ENCODE data around the gene OLFML1. TPM values are rescaled to one million over a fixed set of nuclear protein-coding genes. Genes with fewer than 3 reads are reported as not detected.

The OLFML1 gene
- total RNA-seq, 4 donors from 2014 or later: 5.0 to 111 (median 23.8) TPM

DNA sequence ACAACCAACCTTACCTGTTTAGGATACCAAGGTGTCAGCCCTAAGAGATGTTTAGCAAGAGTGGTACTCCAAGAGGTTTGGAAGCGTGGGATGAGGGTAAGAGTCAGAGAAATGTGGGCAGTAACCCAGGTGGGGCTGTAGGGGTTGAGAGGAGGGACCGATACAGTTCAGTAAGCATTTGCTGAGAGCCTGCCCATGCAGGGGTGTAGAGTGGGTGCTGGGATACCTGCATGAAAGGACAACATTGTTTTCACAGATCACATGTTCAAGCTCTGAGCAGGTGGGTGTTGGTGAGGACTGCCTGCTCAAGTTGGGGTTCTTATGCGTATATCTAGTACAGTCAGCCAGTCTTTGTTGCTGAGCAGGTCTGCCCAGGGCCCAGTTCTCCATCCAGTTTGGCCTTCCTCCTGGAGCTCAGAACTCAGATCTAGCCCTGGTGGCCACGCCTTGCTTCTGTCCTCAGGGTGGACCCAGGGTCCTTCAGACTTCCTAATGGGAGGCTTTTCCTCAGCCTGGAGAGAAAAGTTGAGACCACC, 43.3 kb downstream of the OLFML1 start:
- Histone ChIP-seq H3K27me3 (no peaks in the 10 kb centered on the region), H3K27ac (no peak overlapping the region), H3K9me3 (no peaks in the 10 kb centered on the region), H3K4me3 (no peak overlapping the region), H3K36me3 (no peaks in the 10 kb centered on the region), H3K4me1 (no peaks in the 10 kb centered on the region)
- TF ChIP-seq, protein P1, sequence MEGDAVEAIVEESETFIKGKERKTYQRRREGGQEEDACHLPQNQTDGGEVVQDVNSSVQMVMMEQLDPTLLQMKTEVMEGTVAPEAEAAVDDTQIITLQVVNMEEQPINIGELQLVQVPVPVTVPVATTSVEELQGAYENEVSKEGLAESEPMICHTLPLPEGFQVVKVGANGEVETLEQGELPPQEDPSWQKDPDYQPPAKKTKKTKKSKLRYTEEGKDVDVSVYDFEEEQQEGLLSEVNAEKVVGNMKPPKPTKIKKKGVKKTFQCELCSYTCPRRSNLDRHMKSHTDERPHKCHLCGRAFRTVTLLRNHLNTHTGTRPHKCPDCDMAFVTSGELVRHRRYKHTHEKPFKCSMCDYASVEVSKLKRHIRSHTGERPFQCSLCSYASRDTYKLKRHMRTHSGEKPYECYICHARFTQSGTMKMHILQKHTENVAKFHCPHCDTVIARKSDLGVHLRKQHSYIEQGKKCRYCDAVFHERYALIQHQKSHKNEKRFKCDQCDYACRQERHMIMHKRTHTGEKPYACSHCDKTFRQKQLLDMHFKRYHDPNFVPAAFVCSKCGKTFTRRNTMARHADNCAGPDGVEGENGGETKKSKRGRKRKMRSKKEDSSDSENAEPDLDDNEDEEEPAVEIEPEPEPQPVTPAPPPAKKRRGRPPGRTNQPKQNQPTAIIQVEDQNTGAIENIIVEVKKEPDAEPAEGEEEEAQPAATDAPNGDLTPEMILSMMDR (IDR thresholded peaks at IDR 0.05): no peak
- no peak for TF ChIP-seq POLR2A (IDR thresholded peaks at IDR 0.05)
- no peak for DNase-seq
- intact Hi-C loops (cut with DNase I; ENCODE audit: low total_unique reads): no loop called here

DNA sequence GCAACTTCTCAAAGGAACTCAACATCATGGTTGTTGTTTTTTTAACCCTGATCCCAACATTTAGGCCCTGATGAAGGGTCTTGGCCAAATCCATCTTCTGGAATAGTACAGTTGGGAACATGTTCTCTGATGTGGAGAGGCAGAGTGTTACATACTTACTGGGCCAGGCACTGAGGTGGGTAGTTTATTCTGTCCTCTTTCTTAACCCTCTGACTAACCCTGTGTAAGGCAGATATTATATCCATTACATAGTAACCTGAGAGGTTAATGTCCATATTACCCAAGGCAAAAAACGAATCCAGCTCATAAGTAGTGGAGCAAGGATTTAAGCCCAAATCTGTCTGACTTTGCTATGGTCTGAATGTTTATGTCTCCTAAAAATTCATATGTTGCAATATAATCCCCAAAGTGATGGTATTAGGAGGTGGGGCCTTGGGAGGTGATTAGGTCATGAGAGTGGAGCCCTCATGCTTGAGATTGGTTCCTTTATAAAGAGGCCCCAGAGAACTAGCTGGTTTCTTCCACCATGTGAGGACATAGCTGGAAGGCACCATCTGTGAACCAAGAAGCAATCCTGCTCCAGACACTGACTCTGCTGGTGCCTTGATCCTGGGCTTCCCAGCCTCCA, 44.8 kb downstream of the OLFML1 start:
- Histone ChIP-seq H3K36me3 (no peaks in the 10 kb centered on the region), H3K4me3 (no peak overlapping the region), H3K9me3 (no peaks in the 10 kb centered on the region), H3K27me3 (no peaks in the 10 kb centered on the region), H3K4me1 (no peaks in the 10 kb centered on the region), H3K27ac (no peak overlapping the region)
- intact Hi-C loops (cut with DNase I; ENCODE audit: low total_unique reads): no loop called here
- no peak for TF ChIP-seq POLR2A (IDR thresholded peaks at IDR 0.05)
- TF ChIP-seq, protein P1 (IDR thresholded peaks at IDR 0.05): no peak
- DNase-seq: no peak

DNA sequence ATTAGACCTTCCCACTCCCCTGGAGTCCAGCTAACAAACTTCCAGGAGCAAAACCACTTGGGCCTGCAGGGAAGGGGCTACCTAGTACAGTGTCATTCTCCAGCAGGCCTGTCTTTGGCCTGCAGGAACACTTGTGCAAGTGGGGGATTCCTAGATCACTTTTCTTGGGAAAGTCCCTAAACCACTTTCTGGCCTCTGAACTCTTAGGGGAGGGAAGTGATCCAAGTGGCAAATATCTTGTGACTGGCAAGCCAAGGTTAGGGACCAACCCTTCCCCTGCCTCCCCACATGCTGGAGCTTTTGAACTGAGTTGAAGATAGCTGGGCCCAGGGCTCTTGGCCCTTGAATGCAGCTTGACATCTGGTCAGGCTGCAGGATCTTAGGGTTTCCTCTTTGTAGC, 45.7 kb downstream of the OLFML1 start:
- DNase-seq: no peak
- Histone ChIP-seq H3K9me3 (no peaks in the 10 kb centered on the region), H3K4me3 (no peak overlapping the region), H3K27me3 (no peaks in the 10 kb centered on the region), H3K36me3 (no peaks in the 10 kb centered on the region), H3K27ac (no peak overlapping the region), H3K4me1 (no peaks in the 10 kb centered on the region)
- TF ChIP-seq, protein P1 (IDR thresholded peaks at IDR 0.05): no peak
- TF ChIP-seq POLR2A (IDR thresholded peaks at IDR 0.05): no peak
- intact Hi-C loops (cut with DNase I; ENCODE audit: low total_unique reads): no loop called here

DNA sequence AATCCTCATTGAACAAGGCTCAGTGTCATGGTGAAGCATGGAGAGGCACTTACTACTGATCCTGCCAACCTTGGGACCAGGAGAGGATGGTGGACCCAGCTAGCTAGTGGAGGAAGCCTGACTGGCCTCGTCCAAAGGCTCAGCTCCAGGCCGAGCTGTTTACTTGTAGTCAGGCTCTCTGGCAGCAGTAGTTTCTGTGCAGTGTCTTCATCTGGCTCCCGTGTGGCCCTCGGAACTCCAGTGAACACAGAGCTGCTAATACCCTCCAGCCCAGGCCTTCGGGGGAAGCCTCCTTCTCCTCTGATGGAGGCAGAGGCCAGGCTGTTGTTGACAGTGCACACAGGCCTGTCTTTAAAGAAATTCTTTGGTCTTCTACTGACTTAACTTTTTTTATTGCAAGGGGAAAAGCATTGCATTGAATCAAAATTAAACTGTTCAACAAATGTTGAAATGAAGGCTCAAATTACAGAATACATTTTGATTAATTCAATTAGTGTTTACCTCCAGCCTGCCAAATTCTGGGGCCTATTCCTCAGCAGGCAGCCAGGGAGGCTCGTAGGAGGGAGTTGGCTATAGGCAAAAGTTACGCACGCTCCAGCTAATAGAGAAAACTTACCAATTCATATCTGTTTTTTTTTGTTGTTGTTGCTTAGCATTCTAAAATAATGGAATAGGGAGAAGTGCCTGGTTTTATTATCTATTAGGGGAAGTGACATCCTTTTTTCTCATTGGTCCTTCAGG, 47.3 kb downstream of the OLFML1 start:
- no peaks in the 10 kb centered on the region for H3K36me3 ChIP-seq
- H3K27me3 ChIP-seq: no peaks in the 10 kb centered on the region
- H3K9me3 ChIP-seq: no peaks in the 10 kb centered on the region
- no peak for DNase-seq
- intact Hi-C loops (cut with DNase I; ENCODE audit: low total_unique reads): no loop called here
- TF ChIP-seq, protein P1 (IDR thresholded peaks at IDR 0.05): no peak
- no peak for TF ChIP-seq POLR2A (IDR thresholded peaks at IDR 0.05)
- no peak overlapping the region for H3K27ac ChIP-seq
- no peak overlapping the region for H3K4me3 ChIP-seq
- no peaks in the 10 kb centered on the region for H3K4me1 ChIP-seq

Data from uterus (tissue), 4 donors.